K562 (cell line): ENCODE data around the gene NECTIN4. TPM values are rescaled to one million over a fixed set of nuclear protein-coding genes. Genes with fewer than 3 reads are reported as not detected.

Experiments used
- ATAC-seq: fragments of 200-7000 bp; cut with Tn5 transposase; 3 replicates; pipeline ENCODE4 v1.9.1; 2020; ENCODE audit warnings: moderate library complexity
- BruUV-seq: library from RNA; stranded (reverse); fragments of 400-500 nt; replicated peaks from 2 replicates; lab custom pipeline; 2021; lab: Mats Ljungman, UMichigan
- CTCF ChIA-PET: fragments of 300-600 bp; formaldehyde crosslinking; extraction: SDS; loops from one replicate; lab custom pipeline; 2021; ENCODE audit warnings: low intra/inter-chr PET ratio; lab: Yijun Ruan, JAX
- POLR2A ChIA-PET: fragments of 300-600, 350-650 bp; sonication (Branson Sonifier 250); formaldehyde crosslinking; extraction: SDS; loops from one replicate; lab custom pipeline; 2021; ENCODE audit warnings: antibody characterized with exemption, inconsistent platforms; lab: Yijun Ruan, JAX
- DNase-seq, 4 experiments: peaks; one replicate each; pipeline versions ENCODE4 v3.0.0 to v3.0.0-alpha.2; 2011 to 2018; ENCODE audit warnings: low spot score in 3 of 4, mixed read lengths in 3 of 4; ENCODE audit errors: extremely low read depth in 1 of 4
- FAIRE-seq: peaks from 2 replicates; lab custom pipeline; 2011; peaks lifted over from hg19 to GRCh38; lab: Jason Lieb, UNC
- H2AFZ ChIP-seq: 2 replicates; pipeline ENCODE4 v1.6.0; 2011; ENCODE audit warnings: low read depth, low read length, control low read depth, inconsistent platforms
- H3K27ac ChIP-seq: fragments of 200-600 bp; 3 replicates; pipeline ENCODE4 v1.8.0; 2011; ENCODE audit warnings: low read depth, mild to moderate bottlenecking, control low read depth, inconsistent platforms, low read length, moderate library complexity, mixed read lengths; ENCODE audit errors: extremely low read depth
- H3K27me3 ChIP-seq, 2 experiments: fragments of 300-600 bp in 1 of 2; 2 replicates in 1 of 2; 3 replicates in 1 of 2; pipeline versions ENCODE4 v1.6.0 to v1.8.0; 2011; ENCODE audit warnings: inconsistent platforms in 2 of 2, low read length in 2 of 2, mild to moderate bottlenecking in 1 of 2, mixed read lengths in 1 of 2, moderate library complexity in 1 of 2; ENCODE audit not compliant: control insufficient read depth in 2 of 2, insufficient read depth in 2 of 2
- H3K36me3 ChIP-seq: fragments of 300-600 bp; 3 replicates; pipeline ENCODE4 v1.8.0; 2011; ENCODE audit warnings: mild to moderate bottlenecking, low read length, inconsistent platforms; ENCODE audit not compliant: control insufficient read depth, insufficient read depth
- H3K4me1 ChIP-seq, 2 experiments: fragments of 200-600 bp in 1 of 2; replicated peaks in 1 of 2; 2 replicates in 1 of 2; 3 replicates in 1 of 2; pipeline versions ENCODE4 v1.5.1 to v1.8.0; 2011; ENCODE audit warnings: inconsistent platforms in 2 of 2, low read length in 2 of 2, mild to moderate bottlenecking in 1 of 2, mixed read lengths in 1 of 2, moderate library complexity in 1 of 2; ENCODE audit not compliant: control insufficient read depth in 2 of 2, insufficient read depth in 2 of 2
- H3K4me2 ChIP-seq: 2 replicates; pipeline ENCODE4 v1.6.1; 2011; ENCODE audit warnings: low read length, control low read depth, inconsistent platforms, mixed read lengths; ENCODE audit not compliant: insufficient read depth
- H3K4me3 ChIP-seq: fragments of 200-600 bp; sonication (generic), shearing (Covaris generic); 2 replicates; pipeline ENCODE4 v1.5.1; 2016; ENCODE audit warnings: control low read depth, inconsistent platforms
- H3K79me2 ChIP-seq: fragments of 200-600 bp; 3 replicates; pipeline ENCODE4 v1.8.0; 2011; ENCODE audit warnings: low read length, inconsistent platforms; ENCODE audit not compliant: control insufficient read depth, insufficient read depth
- H3K9ac ChIP-seq, 2 experiments: 2 replicates each; pipeline versions ENCODE4 v1.6.0 to v1.6.1; 2011; ENCODE audit warnings: low read depth in 2 of 2, low read length in 2 of 2, control low read depth in 1 of 2, inconsistent platforms in 1 of 2, mild to moderate bottlenecking in 1 of 2, mixed read lengths in 1 of 2; ENCODE audit not compliant: insufficient read depth in 1 of 2
- H3K9me1 ChIP-seq: one replicate; pipeline ENCODE4 v1.6.0; 2011; ENCODE audit warnings: inconsistent platforms, mild to moderate bottlenecking, low read length, moderate library complexity; ENCODE audit not compliant: control insufficient read depth, insufficient read depth
- H3K9me3 ChIP-seq: replicated peaks from 2 replicates; pipeline ENCODE4 v1.5.1; 2011; ENCODE audit warnings: low read depth, low read length, inconsistent platforms; ENCODE audit not compliant: control insufficient read depth, insufficient read depth
- H4K20me1 ChIP-seq: replicated peaks from 2 replicates; pipeline ENCODE4 v1.6.1; 2011; ENCODE audit warnings: low read length, inconsistent platforms, mixed read lengths; ENCODE audit not compliant: control insufficient read depth, insufficient read depth
- BCL6 ChIP-seq: fragments of 250-450 bp; sonication (Bioruptor Pico); IDR thresholded peaks from 2 replicates; pipeline ENCODE4 v1.4.0; 2020
- ERF ChIP-seq: fragments of 450-650 bp; formaldehyde crosslinking; IDR thresholded peaks from 2 replicates; pipeline ENCODE4 v1.4.0; 2020; ENCODE audit warnings: mild to moderate bottlenecking, mixed read lengths
- GTF2B ChIP-seq: IDR thresholded peaks from 2 replicates; pipeline ENCODE4 v1.6.1; 2011; ENCODE audit not compliant: insufficient read length; ENCODE audit errors: extremely low read depth
- LCOR ChIP-seq: sonication (generic); formaldehyde crosslinking; IDR thresholded peaks from 2 replicates; pipeline ENCODE4 v1.8.0; 2022; ENCODE audit warnings: mild to moderate bottlenecking, missing genetic modification reagents
- NONO ChIP-seq, 2 experiments: fragments of 200-400 bp in 1 of 2; fragments of 450-650 bp in 1 of 2; formaldehyde crosslinking in 1 of 2; IDR thresholded peaks; 2 replicates each; pipeline ENCODE4 v1.6.1; 2017; ENCODE audit warnings: low read depth in 2 of 2, mild to moderate bottlenecking in 2 of 2, moderate library complexity in 2 of 2, low read length in 1 of 2
- SP1 ChIP-seq: sonication (generic); formaldehyde crosslinking; IDR thresholded peaks from 2 replicates; pipeline ENCODE4 v1.8.1; 2022; ENCODE audit warnings: mild to moderate bottlenecking, missing genetic modification reagents
- TBP ChIP-seq: optimal IDR thresholded peaks from 2 replicates; pipeline ENCODE3; 2011; ENCODE audit warnings: low read depth, low read length, improper control_type of control experiment
- TEAD2 ChIP-seq: fragments of 450-650 bp; IDR thresholded peaks from 2 replicates; pipeline ENCODE4 v1.6.1; 2016; ENCODE audit warnings: missing genetic modification characterization, control low read depth, missing compliant biosample characterization
- ZBTB1 ChIP-seq: sonication (generic); formaldehyde crosslinking; IDR thresholded peaks from 2 replicates; pipeline ENCODE4 v1.8.1; 2023; ENCODE audit warnings: missing genetic modification reagents, low read depth, mild to moderate bottlenecking, borderline replicate concordance
- ZBTB34 ChIP-seq: fragments of 250-450 bp; sonication (Bioruptor Pico); IDR thresholded peaks from 2 replicates; pipeline ENCODE4 v1.8.0; 2021; ENCODE audit warnings: mild to moderate bottlenecking, moderate library complexity
- ZNF133 ChIP-seq: fragments of 250-450 bp; sonication (Bioruptor Pico); IDR thresholded peaks from 2 replicates; pipeline ENCODE4 v1.4.0; 2020; ENCODE audit warnings: mild to moderate bottlenecking
- ZNF395 ChIP-seq: fragments of 200-800 bp; sonication (Bioruptor generic); IDR thresholded peaks from 2 replicates; pipeline ENCODE4 v1.6.1; 2017; ENCODE audit warnings: missing genetic modification characterization, missing compliant biosample characterization
- ZNF445 ChIP-seq: fragments of 250-450 bp; sonication (Bioruptor Pico); IDR thresholded peaks from 2 replicates; pipeline ENCODE4 v1.4.0; 2020; ENCODE audit warnings: low read depth, mild to moderate bottlenecking, moderate library complexity
- ZNF592 ChIP-seq: fragments of 450-650 bp; IDR thresholded peaks from 2 replicates; pipeline ENCODE4 v1.6.1; 2017; ENCODE audit warnings: antibody characterized with exemption, mild to moderate bottlenecking
- WGBS: fragments of 100-300 bp; shearing (Covaris generic); methylation state at CpG from one replicate; pipeline ENCODE4 v1.1.6; 2016; ENCODE audit warnings: low coverage, mixed read lengths; ENCODE audit not compliant: insufficient coverage; ENCODE audit errors: missing lambda C conversion rate; 5-methylcytosine and 5-hydroxymethylcytosine counted together
- in situ Hi-C: fragments of 300-500 bp; cut with MboI; formaldehyde crosslinking; loops from 4 replicates; pipeline ENCODE4 v1.15.0; 2018; ENCODE audit warnings: inconsistent platforms, mixed read lengths
- intact Hi-C: fragments of 100-400 bp; cut with micrococcal nuclease; formaldehyde crosslinking; loops from 2 replicates; pipeline ENCODE4 v1.14.2; 2022
- polyA plus RNA-seq, 8 experiments: library from polyadenylated mRNA; depleted of rRNA in 4 of 8; stranded (reverse) in 5 of 8; unstranded in 3 of 8; fragments of >200 nt; fragmentation: Nextera tagmentation in 2 of 8; fragmentation: Illumina TruSeq in 1 of 8; extraction: Ambion mirVana in 2 of 8; extraction: Trizol in 1 of 8; gene quantifications; 2 replicates each; pipeline versions ENCODE4 v1.2.1 to v1.2.3, GENCODE V29; 2011 to 2014; ENCODE audit warnings: inconsistent platforms in 1 of 8, missing spikeins in 1 of 8
- total RNA-seq, 7 experiments: library from RNA; depleted of rRNA in 6 of 7; stranded (reverse); fragments of >200 nt in 6 of 7; fragmentation: Illumina TruSeq in 2 of 7; extraction: Trizol in 2 of 7; gene quantifications; 2 replicates each; pipeline versions ENCODE4 v1.2.1 to v1.2.3, GENCODE V29; 2011 to 2021; ENCODE audit warnings: low replicate concordance in 1 of 7

NECTIN4 gene
- total and polyA plus RNA-seq, 9 of the 15 experiments (the other 6 are each of a cell fraction or from before 2014, with no cell fraction given), result 0.01 to 0.09 TPM; not detected in 7

GRCh38 chr1:161054805-161055204 is 34.6 kb downstream of the NECTIN4 start (continued):
- no peak for TF ChIP-seq ZNF592

- no peak for FAIRE-seq
- BruUV-seq, result no TSS peak
- H2AFZ ChIP-seq, result no peak overlapping the region
- no peaks in the 10 kb centered on the region for H3K9me1 ChIP-seq
- in situ Hi-C loops, result no loop called here
- no peak overlapping the region for H3K4me3 ChIP-seq
- no peak overlapping the region for H3K27ac ChIP-seq
- DNase-seq, result no peak
- no peak overlapping the region for H3K4me2 ChIP-seq
- ChIA-PET POLR2A (interaction anchor here (2.6 kb wide), 1 partner anchor 9 kb away, joined by 13 read pairs; the partner anchor contains the start of gene USF1), CTCF (no interaction called here)
- H3K4me1 ChIP-seq, result peaks cover 0 to 5% of the 10 kb centered on the region in 2 experiments; a peak in 4 of 5 replicates
- H4K20me1 ChIP-seq, result no peaks in the 10 kb centered on the region
- 54% methylated on average over 4 of the region's 4 CpGs for WGBS
- H3K9me3 ChIP-seq, result no peaks in the 10 kb centered on the region
- H3K79me2 ChIP-seq, result no peaks in the 10 kb centered on the region
- H3K36me3 ChIP-seq, result no peaks in the 10 kb centered on the region
- H3K9ac ChIP-seq, result peak overlapping the region in 1 of 2 experiments; percentile 50; a peak in 1 of 4 replicates
- ATAC-seq, result no peak
- H3K27me3 ChIP-seq, result no peaks in the 10 kb centered on the region
- intact Hi-C loops, result no loop called here
- TF ChIP-seq ZNF445 (CRISPR knock-in tag) (no peak), ERF (CRISPR knock-in tag) (no peak), TEAD2 (tag) (no peak), LCOR (CRISPR knock-in tag) (no peak), BCL6 (no peak), SP1 (CRISPR knock-in tag) (no peak), TBP (no peak), ZBTB1 (CRISPR knock-in tag) (no peak), ZBTB34 (CRISPR knock-in tag) (no peak), ZNF395 (no peak), GTF2B (no peak), ZNF133 (CRISPR knock-in tag) (no peak), NONO (IDR thresholded peaks at IDR 0.05; ENCODE audit: low read depth in 2 of 2, low read length in 1 of 2) (no peak)
Measured at GRCh38 chr1:161054232-161054631, 35.1 kb downstream of the NECTIN4 start.
